OCI-LY1 (cell line): ENCODE results near the gene PPEF2.

Source experiments
- CTCF ChIP-seq: fragments of 200-600 bp; sonication (generic), shearing (Covaris generic); IDR thresholded peaks from 2 replicates; pipeline ENCODE4 v1.5.1; 2017; ENCODE audit warnings: mild to moderate bottlenecking, antibody characterized with exemption, low read length, moderate library complexity, mixed read lengths
- EZH2 ChIP-seq: fragments of 200-600 bp; sonication (generic), shearing (Covaris generic); IDR thresholded peaks from 2 replicates; pipeline ENCODE4 v1.8.0; 2017; ENCODE audit warnings: borderline replicate concordance, mixed run types, mild to moderate bottlenecking, antibody characterized with exemption, low read length, moderate library complexity, mixed read lengths

GRCh38 chr4:75950213-75950815, 48.1 kb upstream of the PPEF2 start:
- TF ChIP-seq CTCF: no peak
- no peak for TF ChIP-seq EZH2
